ENCODE results near the gene PCDHGB3. TPM values are rescaled to one million over a fixed set of nuclear protein-coding genes. Genes with fewer than 3 reads are reported as not detected.
A peak's percentile ranks its signal among the peaks of the same experiment; 100 is the strongest.

PCDHGB3 gene
- total RNA-seq, result 1 to 10 TPM; 1.4 to 7.1 (median 3.1) TPM
- polyA plus RNA-seq, result 1 to 10 TPM in 1 of 3 donors, under 1 TPM in 2; 0.03 to 1.0 (median 0.70) TPM
- long read RNA-seq, donor 1, result 0 reads
- long read RNA-seq, donor 2, result 0 reads
- long read RNA-seq, donor 3, partial matches to known transcripts, result 0 of 1 reads
- long read RNA-seq, donor 3, other reads (novel, unspliced or antisense), result 0 of 1 reads
- long read RNA-seq, donor 4, result 0 reads
- long read RNA-seq, donor 5, partial matches to known transcripts, result 0 of 2 reads
- long read RNA-seq, donor 5, other reads (novel, unspliced or antisense), result 0 of 2 reads
- long read RNA-seq, donor 6, result 0 reads
- long read RNA-seq, donor 7, result 0 reads
- long read RNA-seq, donor 8, result 0 reads
- long read RNA-seq, donor 9, partial matches to known transcripts, result 0 of 2 reads
- long read RNA-seq, donor 9, other reads (novel, unspliced or antisense), result 0 of 2 reads
- long read RNA-seq, donor 10, result 0 reads

DNA sequence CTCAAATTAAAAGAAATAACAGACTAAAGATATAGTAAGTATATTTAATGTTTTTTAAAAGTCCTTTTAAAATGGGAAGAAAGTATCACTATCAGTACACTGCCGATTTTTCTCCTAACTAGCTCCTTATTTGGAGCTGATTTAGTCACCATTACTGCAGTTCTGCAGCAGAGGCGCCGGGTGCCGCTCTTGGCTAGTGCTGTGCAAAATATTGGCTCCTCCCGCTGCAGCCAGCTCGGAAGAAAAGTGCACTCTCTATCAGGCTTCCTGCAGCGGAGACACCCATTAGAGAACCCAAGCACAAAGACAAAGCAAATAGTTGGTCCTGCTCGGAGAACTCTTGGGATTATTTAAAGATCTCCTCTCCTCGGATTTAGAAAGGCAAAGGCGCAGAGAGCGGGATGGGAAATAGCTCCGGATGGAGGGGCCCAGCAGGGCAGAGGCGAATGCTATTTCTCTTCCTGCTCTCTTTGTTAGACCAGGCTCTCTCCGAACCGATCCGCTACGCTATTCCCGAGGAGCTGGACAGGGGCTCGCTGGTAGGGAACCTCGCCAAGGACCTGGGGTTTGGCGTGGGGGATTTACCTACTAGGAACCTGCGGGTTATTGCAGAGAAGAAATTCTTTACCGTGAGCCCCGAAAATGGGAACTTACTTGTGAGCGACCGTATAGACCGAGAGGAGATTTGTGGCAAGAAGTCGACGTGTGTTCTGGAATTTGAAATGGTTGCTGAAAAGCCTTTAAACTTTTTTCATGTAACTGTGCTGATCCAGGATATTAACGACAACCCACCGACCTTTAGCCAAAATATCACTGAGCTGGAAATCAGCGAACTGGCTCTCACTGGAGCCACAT is at the start of gene PCDHGB3:
Gene PCDHGB3, plus strand, starts transcription at position 249 of the 855 bp plus-strand sequence. Its CDS starts 153 bp downstream, at position 402.
- intact Hi-C loops (cut with DNase I), result no loop called here

DNA sequence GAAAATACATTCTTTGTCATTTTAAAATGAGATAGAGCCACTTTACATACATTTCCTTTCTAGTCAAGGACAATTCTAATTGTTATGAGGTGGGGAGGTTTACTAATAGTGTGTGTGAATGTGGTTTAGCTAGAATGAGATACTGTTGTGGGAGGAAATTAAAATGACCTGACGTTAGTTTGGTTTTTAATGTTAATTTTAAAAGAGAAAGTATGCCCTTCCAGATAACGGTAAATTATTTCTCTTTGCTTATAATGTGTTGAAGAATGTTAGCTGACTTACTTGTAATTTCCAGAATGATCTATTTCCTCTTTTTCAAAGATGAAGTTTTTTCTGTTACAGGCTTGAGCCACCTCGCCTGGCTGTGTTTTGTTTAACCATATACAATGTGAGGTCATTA is 47.8 kb upstream of the PCDHGB3 start:
- intact Hi-C loops (cut with DNase I), result no loop called here
- DNase-seq, result no peak
- WGBS, 4 donors, result 87 to 94% (median 92%) methylated on average over 3 of the region's 3 CpGs
- Histone ChIP-seq H3K27ac (no peak overlapping the region), H3K4me1 (replicated peaks in 1 of 2) (peaks cover 0 to 9% of the 10 kb centered on the region in 2 donors), H3K27me3 (no peaks in the 10 kb centered on the region), H3K9me3 (replicated peaks in 1 of 3) (peaks cover 8 to 39% (median 14%) of the 10 kb centered on the region in 3 donors), H3K36me3 (replicated peaks in 1 of 2) (no peaks in the 10 kb centered on the region), H3K4me3 (no peak overlapping the region)
- no peak for TF ChIP-seq POLR2A (IDR thresholded peaks at IDR 0.05)
- no peak for TF ChIP-seq CTCF (IDR thresholded peaks at IDR 0.05)

More for the DNA sequence above, at the start of gene PCDHGB3:
- Histone ChIP-seq H3K9me3 (replicated peaks in 1 of 3) (peaks cover 4 to 51% (median 4%) of the 10 kb centered on the region in 3 donors), H3K27ac (no peak within 1 kb of the TSS), H3K4me1 (replicated peaks in 1 of 2) (no peaks in the 10 kb centered on the region), H3K4me3 (peak within 1 kb of the TSS in 1 of 4 donors; percentile 34), H3K36me3 (replicated peaks in 1 of 2) (no peaks in the 10 kb centered on the region), H3K27me3 (no peaks in the 10 kb centered on the region)
- peak in 2 of 7 donors; percentile 23 to 29 for DNase-seq
- TF ChIP-seq CTCF (IDR thresholded peaks at IDR 0.05), result peak in 3 of 6 experiments; percentile 25 to 31 (median 25)
- TF ChIP-seq POLR2A (IDR thresholded peaks at IDR 0.05), result no peak
- 13 to 25% (median 18%) methylated on average over 29 to 32 of the region's 32 CpGs for WGBS, 4 donors

- no peak overlapping the region for H3K27ac ChIP-seq
- TF ChIP-seq CTCF (IDR thresholded peaks at IDR 0.05) (no peak), POLR2A (IDR thresholded peaks at IDR 0.05) (no peak)
- H3K27me3 ChIP-seq, result no peaks in the 10 kb centered on the region
- peak in 2 of 7 donors; percentile 5 to 60 for DNase-seq
- no peak overlapping the region for H3K4me3 ChIP-seq
- 8 to 19% (median 13%) methylated on average over 23 to 27 of the region's 27 CpGs for WGBS, 4 donors
- intact Hi-C loops (cut with DNase I), result no loop called here
- H3K9me3 ChIP-seq (replicated peaks in 1 of 3), result peaks cover 0 to 8% (median 0%) of the 10 kb centered on the region in 3 donors
- H3K36me3 ChIP-seq (replicated peaks in 1 of 2), result no peaks in the 10 kb centered on the region
- no peaks in the 10 kb centered on the region for H3K4me1 ChIP-seq (replicated peaks in 1 of 2)
Observed at GRCh38 chr5:141326088-141326854, 43.8 kb upstream of the PCDHGB3 start.
